OCI-LY7 (cell line): ENCODE results near the gene DYNLT2B.

Source experiments
- CTCF ChIP-seq: fragments of 200-600 bp; sonication (generic); conservative IDR thresholded peaks from 2 replicates; pipeline ENCODE4 v1.5.1; 2014; ENCODE audit warnings: mild to moderate bottlenecking, antibody characterized with exemption, low read length, moderate library complexity, mixed read lengths
- EZH2phosphoT487 ChIP-seq: fragments of 200-600 bp; sonication (generic); IDR thresholded peaks from 2 replicates; pipeline ENCODE4 v1.6.1; 2018; ENCODE audit warnings: low read depth, borderline replicate concordance, mild to moderate bottlenecking, mixed run types, antibody characterized with exemption, low read length, moderate library complexity, mixed read lengths

DNA sequence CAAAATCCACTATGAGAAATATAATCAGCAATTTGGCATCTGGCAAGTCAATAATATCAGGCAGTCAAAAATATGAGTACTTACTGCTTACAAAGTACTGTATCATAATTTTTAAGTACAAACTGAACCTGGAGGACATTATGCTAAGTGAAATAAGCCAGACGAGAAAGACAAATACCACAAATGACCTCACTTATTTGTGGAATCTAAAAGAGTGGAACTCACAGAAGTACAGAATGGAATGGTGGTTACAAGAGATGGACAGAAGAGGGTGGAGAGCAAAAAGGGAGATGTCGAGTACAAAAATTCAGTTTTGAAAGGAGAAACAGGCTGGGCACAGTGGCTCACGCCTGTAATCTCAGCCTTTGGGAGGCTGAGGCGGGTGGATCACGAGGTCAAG is 42.9 kb downstream of the DYNLT2B start:
- TF ChIP-seq CTCF (no peak), EZH2phosphoT487 (no peak)
